HUES6 (cell line): Measurements from ENCODE around the gene ABTB2.

ENCODE experiments used
- H3K27ac ChIP-seq: 2 replicates; pipeline ENCODE4 v1.7.0; 2013; ENCODE audit warnings: low read depth, mild to moderate bottlenecking, low read length, inconsistent platforms
- H3K27me3 ChIP-seq: 2 replicates; pipeline ENCODE4 v1.6.1; 2013; ENCODE audit warnings: low read length; ENCODE audit not compliant: control insufficient read depth, insufficient read depth
- H3K36me3 ChIP-seq: 2 replicates; pipeline ENCODE4 v1.6.1; 2013; ENCODE audit warnings: low read length; ENCODE audit not compliant: control insufficient read depth, insufficient read depth
- H3K4me1 ChIP-seq: 2 replicates; pipeline ENCODE4 v1.6.1; 2013; ENCODE audit warnings: low read length; ENCODE audit not compliant: control insufficient read depth, insufficient read depth
- H3K4me3 ChIP-seq: 2 replicates; pipeline ENCODE4 v1.5.1; 2013; ENCODE audit warnings: low read depth, low read length
- H3K9ac ChIP-seq: one replicate; pipeline ENCODE4 v1.6.1; 2013; ENCODE audit warnings: mild to moderate bottlenecking, low read length
- H3K9me3 ChIP-seq: 2 replicates; pipeline ENCODE4 v1.6.1; 2013; ENCODE audit warnings: low read depth, low read length; ENCODE audit not compliant: control insufficient read depth, insufficient read depth

Gene ABTB2

DNA sequence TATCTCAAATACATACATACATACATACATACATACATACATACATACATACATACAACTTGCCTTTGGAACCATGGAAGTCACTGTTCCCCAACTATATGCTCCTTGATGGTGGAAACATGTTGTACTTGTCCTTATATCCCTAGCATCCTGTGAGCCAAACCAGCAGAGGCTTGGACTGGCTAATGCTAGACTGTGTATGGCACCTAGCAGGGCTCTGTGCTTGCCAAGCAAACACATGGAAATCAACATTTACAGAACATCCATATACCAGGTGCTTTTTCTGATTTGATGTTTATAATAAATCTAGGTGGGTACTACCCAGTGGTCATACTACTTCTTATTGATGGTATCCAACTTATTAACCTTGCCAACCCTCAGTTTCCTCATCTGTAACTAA is 86.1 kb downstream of the ABTB2 start:
- no peak overlapping the region for H3K27ac ChIP-seq
- no peak overlapping the region for H3K9ac ChIP-seq
- peaks cover 8% of the 10 kb centered on the region for H3K4me1 ChIP-seq
- no peaks in the 10 kb centered on the region for H3K27me3 ChIP-seq
- no peaks in the 10 kb centered on the region for H3K9me3 ChIP-seq
- no peak overlapping the region for H3K4me3 ChIP-seq
- H3K36me3 ChIP-seq: no peaks in the 10 kb centered on the region

DNA sequence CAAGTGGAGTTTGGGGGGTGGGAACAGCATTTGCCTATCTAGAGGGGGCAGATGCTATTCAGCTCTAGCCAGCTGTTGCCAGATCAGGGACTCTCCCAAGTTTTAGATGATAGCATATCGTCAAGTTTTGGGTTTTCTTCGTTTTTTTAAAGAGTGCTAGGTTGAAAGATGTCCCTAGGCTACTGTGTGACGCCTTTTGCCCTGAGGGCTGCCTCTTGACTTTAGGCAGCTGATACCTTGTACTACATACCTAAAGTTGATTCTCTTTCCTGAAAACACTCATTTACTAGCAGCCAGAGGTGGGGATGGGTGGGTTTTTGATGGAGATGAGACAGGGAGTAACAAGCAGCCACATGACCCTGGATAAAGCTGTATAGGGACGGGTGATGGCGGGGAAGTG is 87.1 kb downstream of the ABTB2 start:
- H3K9ac ChIP-seq: no peak overlapping the region
- H3K9me3 ChIP-seq: no peaks in the 10 kb centered on the region
- H3K4me3 ChIP-seq: no peak overlapping the region
- H3K36me3 ChIP-seq: no peaks in the 10 kb centered on the region
- peaks cover 12% of the 10 kb centered on the region for H3K4me1 ChIP-seq
- no peaks in the 10 kb centered on the region for H3K27me3 ChIP-seq
- H3K27ac ChIP-seq: no peak overlapping the region

DNA sequence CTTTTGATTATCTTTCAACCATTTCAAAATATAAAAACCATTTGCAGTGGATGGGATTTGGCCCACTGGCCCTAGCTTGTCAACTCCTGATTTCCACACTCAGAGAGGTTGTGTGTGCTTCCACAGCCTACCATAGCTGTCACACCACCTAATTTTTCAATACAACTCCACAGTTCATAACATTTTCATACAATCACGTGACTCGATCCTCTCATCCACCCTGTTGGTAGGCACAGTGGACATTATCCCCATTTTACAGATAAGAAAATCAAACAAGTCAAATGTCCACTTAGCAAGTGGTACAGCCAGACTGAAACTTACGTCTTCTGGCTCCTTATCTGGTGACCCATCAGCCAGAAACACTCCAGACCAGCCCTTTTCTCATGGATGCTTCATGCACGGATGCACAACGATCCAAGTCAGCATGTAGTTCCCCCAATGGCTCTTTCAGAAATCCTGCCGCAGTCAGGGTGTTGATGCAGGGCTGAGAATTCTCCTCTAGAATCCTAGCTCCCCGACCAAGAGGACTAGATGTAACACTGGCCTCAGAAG is 88.0 kb downstream of the ABTB2 start:
- H3K36me3 ChIP-seq: no peaks in the 10 kb centered on the region
- H3K4me1 ChIP-seq: peaks cover 12% of the 10 kb centered on the region
- no peak overlapping the region for H3K27ac ChIP-seq
- H3K9ac ChIP-seq: no peak overlapping the region
- no peak overlapping the region for H3K4me3 ChIP-seq
- no peaks in the 10 kb centered on the region for H3K27me3 ChIP-seq
- H3K9me3 ChIP-seq: no peaks in the 10 kb centered on the region

DNA sequence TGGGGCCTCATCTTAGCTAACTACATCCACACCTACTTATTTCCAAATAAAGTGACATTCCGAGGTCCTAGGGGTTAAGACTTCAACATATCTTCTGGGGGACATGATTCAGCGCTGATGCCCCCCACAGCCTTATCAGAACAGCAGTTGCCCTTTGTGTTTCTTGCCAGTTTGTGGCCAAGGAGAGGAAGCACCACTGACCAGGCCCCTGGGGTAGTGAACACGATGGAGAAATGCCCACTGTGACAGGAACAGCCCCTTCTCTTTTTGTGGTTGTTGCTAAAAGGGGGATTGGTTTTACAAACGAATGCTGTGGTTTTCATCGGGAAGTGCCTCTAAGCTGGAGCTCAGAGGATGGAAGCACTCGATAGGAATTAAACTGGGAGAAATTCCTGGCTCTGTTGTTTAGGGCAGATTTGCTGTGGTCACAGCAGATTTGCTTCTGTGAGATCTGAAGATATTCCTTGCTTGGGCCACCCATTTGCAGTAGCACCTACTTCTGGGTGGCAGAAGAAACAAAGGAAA is 88.8 kb downstream of the ABTB2 start:
- Histone ChIP-seq H3K4me1 (peaks cover 12% of the 10 kb centered on the region), H3K27ac (no peak overlapping the region), H3K9ac (no peak overlapping the region), H3K9me3 (no peaks in the 10 kb centered on the region), H3K36me3 (no peaks in the 10 kb centered on the region), H3K4me3 (no peak overlapping the region), H3K27me3 (no peaks in the 10 kb centered on the region)

DNA sequence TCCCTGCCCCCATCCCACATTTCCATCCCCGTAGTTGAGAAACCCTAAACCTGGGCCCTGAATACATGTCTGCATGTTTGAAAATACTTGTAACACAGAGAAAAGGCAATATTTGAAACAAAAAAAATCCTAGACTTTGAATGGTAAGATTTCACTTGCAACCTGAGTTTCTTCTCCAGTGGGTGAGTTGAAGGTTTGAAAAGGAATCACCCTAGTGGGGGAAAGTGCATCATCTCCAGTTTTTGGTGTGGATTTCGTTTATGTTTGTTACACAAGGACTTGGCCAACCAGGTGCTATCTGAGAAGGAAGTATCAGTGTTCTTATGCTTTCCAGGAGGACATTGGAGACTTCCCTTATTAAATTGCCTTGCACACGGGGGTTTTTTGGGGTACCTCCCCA is 90.4 kb downstream of the ABTB2 start:
- Histone ChIP-seq H3K9me3 (no peaks in the 10 kb centered on the region), H3K9ac (no peak overlapping the region), H3K4me3 (no peak overlapping the region), H3K36me3 (no peaks in the 10 kb centered on the region), H3K27me3 (no peaks in the 10 kb centered on the region), H3K27ac (no peak overlapping the region), H3K4me1 (peaks cover 25% of the 10 kb centered on the region)

DNA sequence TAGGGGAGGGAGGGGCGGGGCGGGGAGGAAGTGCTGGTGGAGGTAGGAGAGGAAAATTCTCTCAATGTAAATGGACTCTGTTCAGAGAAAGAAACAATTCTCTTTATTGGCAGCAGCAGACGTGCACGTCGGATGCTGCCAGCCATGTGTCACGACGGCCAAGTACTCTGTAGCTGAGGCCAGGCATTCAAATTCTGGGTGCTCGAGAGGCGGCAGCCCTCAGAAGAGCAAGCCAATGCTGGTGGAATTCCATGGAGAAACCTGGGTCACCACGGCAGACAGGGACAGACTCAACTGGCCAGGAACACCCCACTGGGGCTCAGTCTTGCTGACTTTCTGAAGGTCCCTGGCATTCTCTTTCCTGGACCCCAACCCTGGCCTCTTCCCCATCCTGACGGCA is 90.8 kb downstream of the ABTB2 start:
- Histone ChIP-seq H3K9ac (no peak overlapping the region), H3K9me3 (no peaks in the 10 kb centered on the region), H3K27me3 (no peaks in the 10 kb centered on the region), H3K4me3 (no peak overlapping the region), H3K4me1 (peaks cover 25% of the 10 kb centered on the region), H3K27ac (no peak overlapping the region), H3K36me3 (no peaks in the 10 kb centered on the region)

DNA sequence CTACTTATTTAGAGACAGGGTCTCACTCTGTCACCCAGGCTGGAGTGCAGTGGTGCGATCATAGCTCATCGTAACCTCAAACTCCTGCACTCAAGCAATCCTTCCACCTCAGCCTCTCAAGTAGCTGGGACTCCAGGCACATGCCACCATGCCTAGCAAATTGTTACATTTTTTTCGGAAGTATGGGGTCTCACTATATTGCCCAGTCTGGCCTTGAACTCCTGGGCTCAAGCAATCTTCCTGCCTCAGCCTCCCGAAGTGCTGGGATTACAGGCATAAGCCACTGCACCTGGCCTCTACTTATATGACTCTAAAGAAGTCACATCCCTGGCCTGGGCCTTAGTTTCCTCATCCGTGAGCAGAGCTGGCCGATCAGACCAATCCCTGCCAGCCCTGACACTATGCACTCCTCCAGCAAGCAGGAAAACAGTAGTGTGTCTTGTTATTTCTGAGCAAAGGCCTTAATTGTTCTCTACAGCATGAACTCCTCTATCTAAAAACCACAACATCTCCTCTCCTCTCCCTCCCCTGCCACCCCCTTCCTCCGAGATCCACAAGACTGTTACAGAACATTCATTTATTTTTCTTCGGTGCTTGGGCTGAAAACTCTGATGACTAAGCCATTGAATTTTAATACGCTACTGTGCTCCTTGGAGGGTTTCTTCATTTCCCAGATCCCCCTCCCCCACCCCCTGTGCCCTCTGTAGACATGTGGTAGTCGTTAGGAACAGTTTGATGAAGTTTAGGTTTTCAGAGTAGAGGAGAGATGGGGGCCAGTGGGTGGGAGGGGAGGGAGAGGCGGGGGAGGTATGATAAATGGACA is 91.5 kb downstream of the ABTB2 start:
- Histone ChIP-seq H3K4me1 (peaks cover 25% of the 10 kb centered on the region), H3K36me3 (no peaks in the 10 kb centered on the region), H3K4me3 (no peak overlapping the region), H3K9ac (no peak overlapping the region), H3K9me3 (no peaks in the 10 kb centered on the region), H3K27me3 (no peaks in the 10 kb centered on the region), H3K27ac (no peak overlapping the region)

DNA sequence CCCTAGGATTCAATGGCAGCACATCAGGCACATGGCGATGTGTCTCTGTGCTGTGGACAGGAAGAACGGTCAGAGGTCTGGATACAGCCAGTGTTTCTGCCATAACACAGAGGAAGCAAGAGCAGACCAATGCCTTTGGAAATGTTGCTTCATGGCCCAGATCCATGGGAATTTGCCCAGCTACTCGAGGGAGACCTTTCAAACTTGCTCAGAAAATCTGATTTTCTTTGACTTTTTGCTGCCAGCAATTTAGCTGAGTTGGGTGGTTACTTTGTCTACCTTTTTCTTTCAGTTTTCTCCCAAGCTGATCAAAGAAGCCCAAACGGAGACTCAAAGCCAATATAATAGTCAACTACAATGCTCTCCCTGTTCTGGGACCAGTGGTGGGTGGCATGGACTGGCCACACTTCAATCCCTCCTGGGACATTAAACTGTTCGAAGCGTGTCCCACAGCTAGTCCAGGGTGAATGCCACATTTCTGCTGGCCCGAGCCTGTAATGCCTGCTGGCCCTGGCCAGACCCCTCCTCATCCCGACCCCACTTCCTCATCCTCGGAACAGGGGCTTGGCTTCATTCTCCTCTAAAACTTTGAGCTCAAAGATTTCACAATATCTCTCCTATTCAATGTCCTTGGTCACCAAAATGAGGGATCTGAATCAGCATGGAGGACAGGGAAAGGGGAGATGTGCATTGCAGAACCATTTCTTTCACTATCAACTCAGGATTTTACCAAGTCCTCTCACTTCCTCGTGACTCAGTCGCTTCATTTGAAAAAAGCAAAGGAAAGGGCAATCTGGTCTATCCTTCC is 93.3 kb downstream of the ABTB2 start:
- Histone ChIP-seq H3K9me3 (no peaks in the 10 kb centered on the region), H3K27me3 (no peaks in the 10 kb centered on the region), H3K4me1 (peaks cover 21% of the 10 kb centered on the region), H3K4me3 (no peak overlapping the region), H3K36me3 (no peaks in the 10 kb centered on the region), H3K9ac (no peak overlapping the region), H3K27ac (no peak overlapping the region)

DNA sequence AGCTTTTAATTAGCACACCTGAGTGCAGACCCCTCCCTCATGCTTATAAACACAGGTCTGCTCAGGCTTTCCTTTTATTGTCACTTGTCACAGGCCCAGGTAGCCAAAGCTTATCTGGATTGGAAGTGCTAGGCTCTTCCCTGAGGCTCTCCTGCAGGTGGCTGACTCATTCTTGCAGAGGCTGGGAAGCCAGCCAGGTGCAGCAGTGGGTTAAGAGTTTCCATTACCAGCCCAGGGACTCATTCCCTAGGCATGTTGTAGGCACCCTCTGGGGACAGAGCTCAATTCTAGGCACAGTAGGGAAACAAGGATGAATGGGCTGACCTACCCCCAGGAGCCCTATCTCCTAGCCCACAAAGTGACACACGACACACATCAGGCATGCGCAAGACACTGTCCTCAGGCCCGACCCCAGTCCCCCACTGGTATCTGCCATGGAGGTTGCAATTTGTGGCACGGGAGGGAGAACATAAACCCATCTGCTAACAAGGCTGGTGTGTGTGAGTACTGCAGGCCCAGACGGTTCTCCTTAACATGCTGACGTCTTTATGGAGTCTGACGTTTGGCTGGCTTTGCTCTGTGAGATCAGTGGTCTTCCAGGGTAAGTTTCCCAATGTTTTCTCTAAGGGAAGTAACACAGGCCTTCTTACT is 94.2 kb downstream of the ABTB2 start:
- Histone ChIP-seq H3K36me3 (no peaks in the 10 kb centered on the region), H3K4me3 (no peak overlapping the region), H3K4me1 (peaks cover 21% of the 10 kb centered on the region), H3K27me3 (no peaks in the 10 kb centered on the region), H3K27ac (no peak overlapping the region), H3K9ac (no peak overlapping the region), H3K9me3 (no peaks in the 10 kb centered on the region)

DNA sequence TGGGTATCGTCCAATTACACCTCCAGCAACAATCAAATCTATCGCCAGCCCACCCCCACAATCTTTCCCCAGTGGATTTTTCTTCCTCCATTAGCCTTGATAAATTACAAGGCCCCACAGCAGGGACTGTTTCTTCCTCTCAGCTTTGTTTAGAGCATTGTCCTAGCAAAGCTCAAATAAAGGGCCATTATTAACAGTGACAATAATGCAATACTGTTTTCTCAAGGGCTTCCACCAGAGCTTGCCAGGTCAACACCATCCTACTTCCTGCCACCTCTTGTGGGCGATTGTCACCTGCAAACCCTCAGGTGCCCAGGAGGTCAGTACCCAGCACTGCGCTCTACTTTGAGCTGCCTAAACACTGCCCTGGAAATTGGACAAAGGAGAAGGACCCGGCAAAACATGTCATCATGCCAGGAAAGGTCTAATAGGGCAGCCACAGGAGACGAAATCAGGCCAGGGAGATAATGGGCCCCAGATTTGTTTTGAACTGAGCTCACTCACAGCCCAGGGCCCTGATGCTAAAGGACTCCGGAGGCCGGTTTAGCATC is 95.2 kb downstream of the ABTB2 start:
- Histone ChIP-seq H3K4me1 (peaks cover 21% of the 10 kb centered on the region), H3K9ac (no peak overlapping the region)

More for the DNA sequence above, 95.2 kb downstream of the ABTB2 start:
- Histone ChIP-seq H3K27ac (no peak overlapping the region), H3K27me3 (no peaks in the 10 kb centered on the region), H3K9me3 (no peaks in the 10 kb centered on the region), H3K36me3 (no peaks in the 10 kb centered on the region), H3K4me3 (no peak overlapping the region)
